ENCODE measurements around the gene SNW1.
A peak's percentile ranks its signal among the peaks of the same experiment; 100 is the strongest.
"Not testable (repeated sequence)": the region's sequence is repeated elsewhere in the genome, so short reads cannot be mapped to it uniquely, and the experiment has no call there.

The SNW1 gene

DNA sequence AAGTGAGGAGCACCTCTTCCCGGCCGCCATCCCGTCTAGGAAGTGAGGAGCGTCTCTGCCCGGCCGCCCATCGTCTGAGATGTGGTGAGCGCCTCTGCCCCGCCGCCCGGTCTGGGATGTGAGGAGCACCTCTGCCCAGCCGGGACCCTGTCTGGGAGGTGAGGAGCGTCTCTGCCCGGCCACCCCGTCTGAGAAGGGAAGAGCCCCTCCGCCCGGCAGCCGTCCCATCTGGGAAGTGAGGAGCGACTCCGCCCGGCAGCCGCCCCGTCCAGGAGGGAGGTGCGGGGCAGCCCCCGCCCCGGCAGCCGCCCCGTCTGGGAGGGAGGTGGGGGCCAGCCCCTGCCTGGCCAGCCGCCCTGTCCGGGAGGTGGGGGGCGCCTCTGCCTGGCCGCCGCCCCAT lies 13.5 kb downstream of the SNW1 start:
- DNase-seq, result not testable (repeated sequence)

DNA sequence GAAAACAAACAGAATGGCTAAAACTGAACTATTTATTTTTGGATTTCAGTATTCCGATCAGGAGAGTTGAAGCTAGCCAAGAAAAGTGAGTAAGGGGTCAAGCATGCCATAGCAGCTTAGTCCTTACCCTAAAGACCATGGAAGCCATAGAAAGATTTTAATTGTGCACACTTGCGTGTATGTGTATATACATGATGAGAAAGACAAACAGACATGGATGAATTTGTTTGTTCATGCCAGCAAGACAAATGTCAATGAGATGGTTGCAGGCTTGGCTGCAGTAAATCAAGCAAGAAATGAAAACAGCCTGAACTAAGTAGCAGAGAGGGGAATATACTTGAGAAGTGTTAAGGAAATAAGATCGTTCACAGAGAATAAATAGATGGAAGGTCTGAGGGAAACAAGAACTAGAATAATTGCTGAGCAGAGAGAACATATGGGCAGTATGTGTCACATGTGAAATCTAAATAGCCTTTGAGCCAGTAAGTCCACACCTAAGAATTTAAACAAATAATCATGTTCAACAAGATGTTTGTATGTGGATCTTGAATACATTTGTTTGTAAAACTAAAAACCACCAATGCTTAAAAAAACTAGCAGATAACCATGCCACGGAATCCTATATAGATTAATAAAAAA lies 14.8 kb downstream of the SNW1 start:
- DNase-seq, result no peak

DNA sequence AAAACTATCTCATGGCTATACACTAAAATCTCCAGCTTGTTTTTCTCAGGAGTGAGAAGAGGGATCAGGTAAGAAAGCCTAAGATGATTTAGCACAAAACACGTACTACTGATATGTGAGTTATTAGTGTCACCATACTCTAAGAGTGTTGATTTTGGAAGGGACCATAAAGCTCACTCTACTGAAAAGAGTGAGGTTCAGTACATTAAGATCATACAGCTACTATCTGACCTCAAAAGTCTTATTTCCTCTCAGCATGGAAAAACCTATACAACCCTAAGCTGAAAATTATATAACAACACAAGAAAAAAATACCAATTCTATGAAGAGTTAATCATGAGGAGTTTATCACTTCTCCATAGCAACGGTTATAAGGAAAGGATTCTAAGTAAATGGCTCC lies 19.5 kb downstream of the SNW1 start:
- DNase-seq, result no peak

DNA sequence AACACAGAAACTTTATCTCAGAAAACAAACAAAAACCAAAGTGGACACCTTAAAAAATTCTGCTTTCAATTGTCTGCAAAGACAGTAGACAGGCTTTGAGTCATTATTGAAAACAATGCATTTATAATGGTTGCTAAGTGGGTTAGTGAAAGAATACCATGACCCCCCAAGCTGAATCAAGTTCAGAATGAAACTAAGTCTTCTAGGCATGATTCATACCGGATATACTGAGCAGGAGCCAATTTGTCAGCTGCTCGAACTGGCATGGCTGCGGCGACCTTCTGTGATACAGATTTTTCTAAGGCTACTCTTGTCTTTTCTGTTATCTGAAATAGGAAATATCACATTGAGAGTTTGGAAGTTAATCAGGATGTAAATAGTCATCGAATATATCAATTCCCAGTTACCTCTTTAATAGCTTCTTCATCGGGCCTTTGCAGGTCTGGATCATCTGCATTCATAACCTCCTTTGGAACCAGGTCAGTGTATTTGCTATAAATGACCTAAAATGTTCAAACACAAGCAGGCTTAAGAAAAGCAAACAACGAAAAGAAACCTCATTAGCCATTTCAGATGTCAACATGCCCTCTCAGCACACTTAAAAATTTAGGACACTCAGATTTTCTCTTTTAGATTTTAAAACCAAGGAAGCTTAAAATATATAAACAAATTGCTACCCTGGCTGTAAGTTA lies 22.3 kb downstream of the SNW1 start:
- DNase-seq, result peak in 1 of 2 donors; percentile 25

DNA sequence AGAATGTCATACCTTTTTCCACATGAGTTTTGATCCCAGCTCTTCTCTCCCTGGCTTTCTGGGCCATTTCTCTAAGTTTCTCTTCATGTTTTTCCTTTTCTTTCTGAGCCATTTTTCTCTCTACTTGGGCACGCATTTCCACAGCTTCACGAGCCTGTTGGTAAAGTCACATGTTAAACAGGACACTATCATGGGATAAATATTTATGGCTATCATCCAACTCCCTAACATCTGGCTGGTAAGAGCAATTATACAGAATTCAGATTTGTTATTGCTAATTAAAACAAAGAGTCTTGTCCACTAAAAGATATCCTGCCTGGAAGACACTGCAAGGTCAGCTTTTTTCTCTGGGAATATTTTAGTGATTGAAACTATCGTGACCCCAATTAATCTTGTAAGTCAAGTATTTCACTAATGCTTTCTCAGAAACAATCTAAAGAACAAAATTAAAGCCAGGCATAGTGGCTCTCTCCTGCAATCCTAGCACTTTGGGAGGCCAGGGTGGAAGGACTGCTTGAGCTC lies 29.9 kb downstream of the SNW1 start:
- no peak for DNase-seq

DNA sequence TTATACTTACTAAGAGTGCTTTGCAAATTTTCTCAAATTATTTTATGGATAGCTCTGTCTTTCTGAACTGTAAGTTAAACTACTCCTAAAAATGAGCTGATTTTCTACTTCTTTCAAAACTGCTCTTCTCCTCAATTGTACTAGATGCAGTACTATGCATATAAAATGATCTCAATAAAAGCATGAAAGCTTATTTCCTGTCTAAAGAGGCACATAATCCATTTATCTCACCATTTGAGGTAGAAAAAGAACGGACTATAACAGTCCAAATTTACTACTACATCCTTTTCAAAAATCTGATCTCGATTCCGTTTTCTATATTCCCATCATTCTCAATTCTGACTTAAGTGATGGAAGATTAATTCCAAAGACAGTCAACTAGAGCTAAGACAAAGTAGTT lies 38.7 kb downstream of the SNW1 start:
- no peak for DNase-seq

DNA sequence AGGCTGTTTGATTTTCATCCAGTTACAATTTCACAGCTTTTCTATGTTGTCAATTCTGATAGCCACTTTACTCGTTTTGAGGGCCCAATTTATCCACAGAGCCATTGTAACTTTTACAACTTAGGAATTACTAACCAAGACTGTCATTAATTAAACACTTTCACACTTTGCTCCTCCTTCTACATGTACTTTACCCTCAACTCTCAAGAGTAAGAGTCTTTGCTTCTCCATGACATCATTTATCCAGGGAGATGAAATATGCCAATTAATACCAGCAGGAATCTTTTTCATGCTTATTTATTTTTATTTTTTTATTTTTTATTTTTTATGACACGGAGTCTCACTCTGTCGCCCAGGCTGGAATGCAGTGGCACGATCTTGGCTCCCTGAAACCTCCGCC lies 39.5 kb downstream of the SNW1 start:
- no peak for DNase-seq

DNA sequence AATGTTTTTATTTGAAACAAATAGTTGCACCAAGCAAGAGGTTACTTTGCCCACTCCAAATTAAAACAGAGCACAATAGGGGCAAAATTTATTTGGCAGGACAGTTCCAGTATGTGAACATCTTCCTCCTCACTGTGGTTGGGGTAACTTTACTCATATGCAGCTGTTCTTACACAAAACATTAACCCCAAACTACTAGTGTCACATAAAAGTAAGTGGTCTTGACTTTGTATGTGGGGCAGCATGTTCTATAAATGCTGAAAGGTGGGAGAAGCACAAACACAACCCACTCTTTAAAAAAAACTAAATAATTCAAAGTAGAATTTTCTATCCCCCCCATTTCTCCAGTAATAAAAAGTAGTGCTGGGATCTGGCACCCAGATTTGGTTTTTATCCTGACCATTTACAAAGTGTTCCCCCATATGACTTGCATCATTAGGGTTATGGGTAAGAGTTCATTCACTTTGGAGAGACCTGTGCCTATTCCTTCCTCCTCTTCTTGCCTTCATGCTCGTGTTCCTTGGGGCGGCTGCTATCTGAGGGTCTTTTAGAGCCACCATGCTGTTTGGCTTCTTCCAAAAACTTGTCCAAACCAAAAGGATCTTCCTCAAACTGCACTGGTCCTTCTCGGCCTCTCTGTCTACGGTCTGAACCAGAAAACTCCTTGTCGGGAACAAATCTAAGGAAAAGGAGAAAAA lies 43.2 kb downstream of the SNW1 start:
- DNase-seq, result no peak

DNA sequence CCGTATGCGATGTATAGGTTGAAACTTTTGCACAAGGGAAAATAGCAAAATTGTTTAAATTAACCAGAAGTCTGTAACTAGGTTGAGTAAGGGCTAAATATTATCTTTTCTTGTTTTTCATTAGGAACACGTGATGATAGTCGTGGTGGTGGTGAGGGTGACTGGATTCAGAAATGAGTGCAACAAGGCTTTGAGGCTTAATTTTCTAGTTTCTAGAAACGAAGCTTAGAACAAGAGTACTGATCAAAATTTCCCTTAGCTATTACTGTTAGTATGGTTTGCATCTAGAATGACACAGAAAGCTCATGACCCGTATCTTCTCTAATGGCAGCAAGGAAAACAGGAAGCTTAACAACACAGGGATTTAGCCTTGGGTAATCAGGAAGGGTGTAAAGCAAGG lies 46.0 kb downstream of the SNW1 start:
- no peak for DNase-seq

DNA sequence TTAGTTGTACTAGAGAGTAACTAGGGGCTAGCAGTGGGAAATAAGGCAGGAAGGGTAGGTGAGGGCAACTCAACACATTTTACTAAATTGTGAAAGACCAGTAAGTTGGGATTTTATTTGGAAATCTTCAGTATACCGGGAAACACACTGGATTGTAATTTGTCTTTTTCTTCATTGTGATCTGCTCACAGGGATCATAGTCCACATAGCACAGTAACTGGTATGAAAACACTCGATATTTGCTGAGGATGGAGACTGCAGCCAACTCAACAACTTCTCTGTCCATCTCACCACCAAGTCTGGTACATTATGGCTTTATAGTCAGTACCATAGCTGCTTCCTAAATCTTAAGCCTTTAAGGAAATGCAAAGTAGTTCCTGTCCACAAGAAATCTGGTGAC lies 50.6 kb downstream of the SNW1 start:
- DNase-seq, result no peak

DNA sequence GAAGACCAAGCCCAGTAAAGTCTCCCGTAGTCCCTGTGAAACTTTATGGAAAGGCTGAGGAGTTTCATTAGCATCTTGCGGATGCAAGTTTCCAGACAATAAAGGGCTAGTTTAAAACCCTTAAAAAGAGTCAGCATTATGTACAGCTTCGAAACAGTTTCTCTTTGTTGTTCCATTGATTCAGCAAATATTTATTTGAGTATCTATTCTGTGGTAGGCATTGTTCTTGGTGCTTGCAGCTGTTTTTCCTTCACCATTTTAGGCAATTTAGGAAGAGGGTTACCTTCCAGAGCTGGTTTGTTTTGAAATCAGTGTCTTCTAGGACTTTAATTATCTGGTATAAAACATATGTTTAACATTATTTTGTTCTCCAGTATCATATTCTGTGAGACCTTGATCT lies 51.5 kb downstream of the SNW1 start:
- DNase-seq, result no peak

DNA sequence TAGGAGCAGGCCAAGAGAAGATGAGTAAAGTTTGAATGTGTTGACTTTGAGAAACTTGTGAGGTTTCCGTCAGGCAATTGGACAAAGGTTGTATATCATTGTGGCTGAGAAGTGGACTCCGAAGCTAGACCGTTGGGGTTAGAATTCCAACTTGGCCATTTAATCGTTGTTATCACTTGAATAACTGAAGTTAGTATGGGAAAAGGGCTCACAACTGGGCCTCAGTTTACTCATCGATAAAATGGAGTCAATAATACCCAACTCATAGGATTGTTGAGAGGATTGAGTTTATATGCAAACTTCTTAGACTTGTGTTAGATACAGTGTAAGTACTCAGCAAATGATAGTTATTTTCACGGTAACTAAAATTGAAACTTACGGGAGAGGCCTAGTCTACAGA lies 52.2 kb downstream of the SNW1 start:
- no peak for DNase-seq

DNA sequence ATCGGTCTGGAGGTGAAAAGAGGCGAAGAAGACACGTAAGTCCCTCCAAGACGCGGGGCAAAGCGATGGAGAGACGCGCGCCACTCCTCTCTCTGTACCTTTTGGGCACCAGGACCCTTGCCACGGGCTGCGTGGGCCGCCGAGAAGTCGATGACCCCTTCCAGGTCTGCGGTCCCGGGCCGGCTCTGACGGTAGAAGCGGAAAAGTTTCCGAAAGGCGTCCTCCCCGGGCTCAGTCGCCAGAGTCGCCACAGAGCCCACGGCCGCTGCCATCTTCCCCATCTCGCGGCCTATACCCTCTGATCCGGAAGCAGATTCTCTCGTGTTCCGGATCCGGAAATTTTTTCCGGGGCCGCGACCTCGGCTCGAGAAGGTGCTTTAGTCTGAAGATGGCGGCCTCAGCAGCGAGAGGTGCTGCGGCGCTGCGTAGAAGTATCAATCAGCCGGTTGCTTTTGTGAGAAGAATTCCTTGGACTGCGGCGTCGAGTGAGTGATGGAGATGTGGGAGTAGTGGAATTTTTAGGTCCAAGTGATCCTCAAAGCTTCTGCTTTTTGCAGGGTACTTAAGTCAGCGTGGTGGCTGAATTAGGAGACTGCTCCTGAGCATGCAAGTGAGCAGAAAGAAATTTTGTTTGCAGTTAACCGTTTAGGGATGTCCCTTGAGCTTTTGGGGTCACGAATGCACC lies 53.1 kb downstream of the SNW1 start, which contains the start of the genes ALKBH1 and SLIRP:
TSS of gene ALKBH1 (minus strand) at position 300 of the 685 bp plus-strand sequence. CDS start at position 281, 19 bp downstream.
TSS of gene SLIRP (plus strand) at position 380 of the 685 bp plus-strand sequence. CDS start at position 389, 9 bp downstream.
- DNase-seq, result peak; percentile 86 to 91

DNA sequence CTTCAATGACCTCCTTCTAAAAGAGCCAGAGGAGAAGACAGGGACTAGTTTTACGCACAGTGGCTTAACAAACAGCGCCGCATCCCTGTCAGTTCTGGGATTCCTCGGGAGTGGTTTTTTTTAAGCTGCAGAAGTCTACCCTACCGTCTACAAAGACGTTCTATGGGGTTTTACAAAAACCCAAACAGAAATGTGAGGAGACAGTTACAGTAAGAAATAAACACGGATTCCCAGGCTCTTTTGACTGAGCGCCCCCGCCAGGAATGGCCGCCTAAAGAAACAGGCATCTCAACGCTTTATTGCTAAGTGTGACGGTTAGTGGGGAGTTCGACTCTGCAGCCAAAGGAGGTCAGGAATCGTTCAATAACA lies 53.6 kb downstream of the SNW1 start:
- peak in 1 of 2 donors; percentile 30 for DNase-seq

DNA sequence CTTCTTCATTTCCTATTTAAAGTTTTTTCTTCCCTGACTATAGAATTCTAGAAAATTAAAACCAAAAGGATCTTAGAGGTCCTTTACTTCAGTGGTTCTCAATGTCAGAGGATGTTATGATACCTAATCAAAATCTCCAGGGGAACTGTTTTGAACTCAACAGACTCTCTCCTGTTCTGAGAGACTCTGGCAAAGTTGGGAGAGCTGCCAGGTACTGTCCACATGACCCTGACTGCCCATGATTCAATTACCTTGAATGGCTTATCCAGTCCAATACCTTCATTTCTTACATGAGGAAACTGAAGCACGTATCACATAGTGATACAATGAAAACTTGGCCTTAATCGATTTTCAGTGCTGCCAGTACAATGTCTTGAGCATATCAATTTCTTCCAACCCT lies 69.7 kb downstream of the SNW1 start:
- no peak for DNase-seq

DNA sequence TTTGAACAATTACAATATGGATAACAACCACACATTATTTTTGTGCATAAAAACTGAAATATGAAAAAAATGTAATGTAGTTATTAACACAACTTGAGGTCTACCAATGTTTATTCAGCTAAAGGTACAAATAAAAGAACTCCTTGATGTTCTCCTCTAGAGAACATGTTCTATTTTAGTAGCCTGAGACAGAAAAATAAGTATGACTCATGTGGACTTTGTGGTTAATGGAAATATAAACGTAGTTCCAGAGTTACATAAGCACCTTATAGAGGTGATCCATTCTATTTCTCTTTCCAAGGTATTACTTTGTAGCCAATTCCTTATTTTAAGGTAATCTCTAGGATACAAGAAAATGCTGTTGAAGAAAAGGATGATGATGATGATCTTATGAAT lies 78.8 kb downstream of the SNW1 start:
- no peak for DNase-seq

DNA sequence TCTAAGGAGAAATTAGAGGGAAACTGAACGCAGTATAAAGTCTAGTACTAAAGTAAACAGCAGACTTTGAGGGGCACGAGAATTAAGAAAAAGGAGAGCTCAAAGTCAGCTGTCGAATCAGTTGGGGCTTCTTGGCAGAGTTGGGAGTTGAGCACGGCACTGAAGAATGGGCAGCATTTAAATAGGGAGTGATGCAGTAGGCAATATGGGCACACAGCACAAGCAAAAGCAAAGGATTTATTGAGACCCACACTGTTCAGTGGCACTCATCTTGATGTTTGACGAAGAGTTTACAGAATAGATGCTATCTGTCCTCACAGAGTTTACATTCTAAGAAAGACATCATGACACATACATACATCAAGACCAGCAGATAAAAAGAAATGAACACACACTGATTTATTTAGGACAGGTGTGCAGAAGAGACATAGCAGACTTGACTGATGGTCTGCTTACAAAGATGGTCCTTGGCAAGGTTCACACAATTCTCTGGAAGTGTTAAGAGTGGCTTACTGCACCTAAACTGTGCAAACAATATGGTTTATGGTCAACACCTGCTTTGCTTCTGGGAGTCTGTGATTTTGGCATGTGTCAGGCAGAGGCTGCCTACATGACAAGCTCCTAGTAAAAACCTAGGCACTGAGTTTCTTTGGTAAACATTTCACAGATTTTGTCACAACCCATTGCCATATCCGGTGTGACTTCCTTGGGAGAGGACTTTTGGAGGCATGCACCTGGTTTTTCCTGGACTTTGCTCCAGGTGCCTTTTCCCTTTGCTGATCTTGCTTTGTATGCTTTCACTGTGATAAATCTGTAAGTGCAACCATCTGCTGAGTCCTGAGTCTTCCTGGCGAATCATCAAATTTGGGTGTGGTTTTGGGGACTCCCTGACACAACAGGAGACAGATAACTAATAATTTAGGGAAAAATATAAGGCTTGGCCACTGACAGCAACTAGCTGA lies 79.5 kb downstream of the SNW1 start:
- DNase-seq, result no peak

DNA sequence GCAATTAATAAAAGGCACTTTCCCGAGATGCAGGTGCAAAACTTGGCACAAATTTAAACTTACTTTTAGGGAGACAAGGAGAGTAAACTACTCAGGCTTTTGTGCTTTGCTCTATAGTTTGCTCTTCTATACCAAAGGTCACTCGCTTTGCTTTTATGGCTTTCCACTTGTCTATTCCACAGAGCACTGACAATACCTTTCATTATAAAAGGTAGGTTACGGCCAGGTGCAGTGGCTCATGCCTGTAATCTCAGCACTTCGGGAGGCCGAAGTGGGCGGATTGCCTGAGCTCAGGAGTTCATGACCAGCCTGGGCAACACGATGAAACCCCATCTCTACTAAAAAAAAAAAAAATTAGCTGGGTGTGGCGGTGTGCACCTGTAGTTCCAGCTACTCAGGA lies 86.0 kb downstream of the SNW1 start:
- no peak for DNase-seq

DNA sequence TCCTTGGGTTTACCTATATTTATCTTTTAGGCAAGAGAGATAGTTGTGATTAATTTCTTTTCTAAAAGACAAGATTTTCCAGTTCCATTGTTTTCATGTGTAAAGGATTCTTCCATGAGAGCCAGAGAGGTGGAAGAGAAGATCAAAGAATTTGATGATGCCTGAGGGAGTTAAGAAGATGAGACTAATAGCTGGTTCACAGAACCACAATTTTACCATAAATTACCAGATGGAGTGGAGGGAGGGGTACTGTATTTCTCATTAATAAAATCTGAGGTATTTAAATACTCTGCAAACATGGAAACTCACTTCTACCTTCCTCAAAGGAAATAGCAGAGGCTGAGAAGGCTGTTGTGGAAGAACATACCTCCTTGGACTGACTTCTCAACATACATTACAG lies 87.8 kb downstream of the SNW1 start:
- no peak for DNase-seq
